Fibroblast of upper back skin (primary cell): ENCODE measurements around the gene TOR2A.
"Not testable (repeated sequence)": the region's sequence is repeated elsewhere in the genome, so short reads cannot be mapped to it uniquely, and the experiment has no call there.

Experiments
- DNase-seq: peaks from one replicate; pipeline ENCODE4 v3.0.0-alpha.2; 2013

TOR2A gene

GRCh38 chr9:127768698-127769097 lies 33.6 kb upstream of the TOR2A start:
- DNase-seq: no peak

GRCh38 chr9:127767909-127768331 lies 32.8 kb upstream of the TOR2A start:
- DNase-seq: peak; percentile 72

- DNase-seq: no peak
These were observed 32.3 kb upstream of the TOR2A start for GRCh38 chr9:127767410-127767809.

DNA sequence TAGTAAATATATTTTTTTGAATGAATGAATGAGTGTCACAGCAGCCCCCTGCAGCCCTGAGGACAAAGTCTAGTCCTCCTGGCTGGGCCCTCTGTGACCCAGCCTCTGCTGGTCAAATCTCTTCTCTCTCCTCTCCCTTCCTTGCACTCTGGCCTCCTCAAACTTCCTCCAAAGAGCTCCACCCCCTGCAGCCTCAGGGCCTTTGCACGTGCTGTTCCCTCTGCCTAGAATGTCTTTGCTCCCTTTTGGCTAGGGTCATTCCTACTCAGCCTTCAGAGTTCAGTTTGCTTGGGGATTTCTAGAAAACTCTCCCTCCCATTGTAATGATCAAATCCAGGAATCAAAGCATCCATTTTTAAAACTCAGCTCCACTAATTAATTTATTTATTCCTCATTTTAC lies 30.3 kb upstream of the TOR2A start:
- no peak for DNase-seq

GRCh38 chr9:127763918-127764384 lies 28.9 kb upstream of the TOR2A start:
- DNase-seq: no peak

DNA sequence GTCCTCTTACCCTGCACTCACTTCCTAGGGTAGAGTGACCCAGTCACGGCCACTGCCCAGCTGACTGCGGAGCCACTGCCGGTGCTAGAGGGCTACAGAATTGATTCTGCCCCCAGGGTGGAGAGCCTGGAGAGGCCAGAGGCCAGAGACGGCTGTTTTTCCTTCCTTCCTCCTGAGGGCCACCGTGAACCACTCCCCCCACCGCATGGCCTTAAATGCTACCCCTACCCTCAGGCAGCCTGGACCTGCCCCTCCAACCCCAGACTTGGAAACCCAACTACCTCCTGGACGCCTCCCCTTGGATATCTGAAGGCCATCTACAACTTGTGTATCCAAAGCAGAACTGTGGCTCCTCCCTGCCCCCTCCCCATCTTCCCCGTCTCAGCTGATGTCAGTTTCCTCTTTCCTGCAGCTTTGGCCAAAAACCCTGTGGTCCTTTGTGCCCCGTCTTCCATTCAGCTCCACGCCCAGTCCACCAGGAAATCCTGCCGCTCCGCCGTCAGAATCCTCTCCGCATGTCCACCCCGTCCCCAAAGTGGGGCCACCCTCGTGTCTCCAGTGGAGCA lies 27.1 kb upstream of the TOR2A start:
- DNase-seq: no peak

- no peak for DNase-seq
These were observed 26.4 kb upstream of the TOR2A start for GRCh38 chr9:127761491-127761956.

GRCh38 chr9:127761061-127761460 lies 26.0 kb upstream of the TOR2A start:
- DNase-seq: no peak

- no peak for DNase-seq
These were observed 23.7 kb upstream of the TOR2A start for GRCh38 chr9:127758843-127759242.

GRCh38 chr9:127756776-127757175 lies 21.7 kb upstream of the TOR2A start:
- DNase-seq: not testable (repeated sequence)

- no peak for DNase-seq
These were observed 21.1 kb upstream of the TOR2A start for GRCh38 chr9:127756233-127756632.

- no peak for DNase-seq
These were observed 20.3 kb upstream of the TOR2A start for GRCh38 chr9:127755061-127756060.

GRCh38 chr9:127754099-127755060 lies 19.3 kb upstream of the TOR2A start:
- DNase-seq: no peak

- no peak for DNase-seq
These were observed 18.5 kb upstream of the TOR2A start for GRCh38 chr9:127753622-127754021.

DNA sequence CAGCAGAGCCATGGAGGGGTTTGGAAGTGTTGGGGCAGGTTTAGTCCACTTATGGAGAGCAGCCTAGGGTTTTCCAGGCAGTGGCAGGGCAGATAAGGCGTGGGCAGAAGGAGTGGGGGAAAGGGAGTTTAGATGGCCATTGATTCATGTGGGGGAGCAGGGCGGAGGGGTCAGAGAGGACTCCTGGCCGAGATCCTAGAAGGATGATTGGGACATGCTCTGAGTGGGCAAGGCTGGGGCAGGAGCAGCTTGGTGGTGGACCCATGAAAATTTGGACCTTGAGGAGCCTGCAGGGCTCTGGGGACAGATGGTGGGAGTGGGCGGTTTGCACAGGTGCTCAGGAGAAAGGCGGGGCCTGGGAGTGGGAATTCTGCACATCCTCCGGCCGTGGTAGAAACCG lies 18.1 kb upstream of the TOR2A start:
- DNase-seq: no peak

DNA sequence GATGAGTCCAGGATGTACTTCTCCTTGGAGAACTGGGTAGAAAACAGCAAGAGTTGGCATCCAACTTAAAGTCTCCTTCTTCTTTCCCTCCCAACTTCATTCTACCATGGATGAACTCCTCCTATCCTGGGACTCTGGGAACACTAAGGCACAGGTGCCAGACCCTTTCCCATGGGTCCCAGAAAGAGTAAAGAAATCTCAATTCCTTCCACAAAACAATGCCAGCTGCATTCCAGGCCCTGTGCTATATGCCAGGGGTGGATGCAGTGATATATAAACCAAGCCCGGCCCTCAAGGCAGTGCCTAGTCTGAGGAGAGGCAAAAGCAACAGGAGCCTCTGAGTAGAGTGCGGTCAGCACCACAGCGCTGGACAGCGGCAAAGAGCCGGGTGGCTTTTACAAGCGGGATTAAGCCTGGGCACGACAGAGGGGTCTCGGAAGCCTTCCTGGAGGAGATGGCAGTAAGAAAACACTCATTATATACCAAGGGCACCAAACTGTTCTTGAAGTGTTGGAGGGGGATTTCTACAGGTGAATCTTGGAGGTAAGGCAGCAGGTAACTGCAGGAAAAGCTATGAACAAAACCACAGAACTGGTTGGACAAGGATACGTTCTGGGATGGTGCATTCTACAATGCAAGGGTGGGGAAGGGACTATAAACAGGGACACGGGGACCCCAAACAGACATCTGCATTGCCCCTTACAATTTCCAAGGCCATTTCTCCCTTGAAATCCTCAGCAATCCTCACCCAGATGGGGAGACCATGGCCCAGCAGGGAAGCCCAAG lies 16.4 kb upstream of the TOR2A start:
- DNase-seq: no peak

DNA sequence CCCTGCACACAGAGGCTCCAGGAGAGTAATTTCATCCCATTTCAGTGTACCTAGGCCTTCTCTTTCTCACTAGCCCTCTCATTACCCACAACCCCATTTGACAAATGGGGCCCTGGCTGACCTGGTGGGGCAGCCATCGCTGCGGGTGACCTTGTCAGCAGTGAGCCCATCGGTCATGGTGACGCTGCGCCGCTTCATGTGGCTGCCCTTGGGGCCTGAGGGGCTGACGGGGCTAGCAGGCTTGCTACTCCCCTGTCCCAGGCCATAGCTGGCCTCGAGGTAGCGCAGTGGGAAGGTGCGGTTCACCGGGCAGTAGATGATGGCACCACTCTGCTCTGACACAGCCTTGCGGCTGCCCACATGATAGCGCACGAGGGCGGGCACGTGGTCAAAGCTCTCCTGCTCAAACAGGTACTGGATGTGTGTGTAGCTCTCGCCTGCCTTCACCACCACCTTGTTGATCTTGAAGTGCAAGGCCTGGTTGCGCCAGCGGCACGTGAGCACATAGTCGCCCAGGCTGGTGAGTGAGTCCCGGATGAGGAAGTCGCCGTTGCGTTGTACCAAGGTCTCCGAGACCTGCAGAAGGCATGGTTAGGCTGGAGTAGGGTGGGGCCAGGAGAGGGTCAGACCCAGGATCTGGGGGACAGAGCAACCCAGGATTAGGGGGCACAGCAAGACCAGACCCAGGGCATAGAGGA lies 14.1 kb upstream of the TOR2A start:
- DNase-seq: no peak

DNA sequence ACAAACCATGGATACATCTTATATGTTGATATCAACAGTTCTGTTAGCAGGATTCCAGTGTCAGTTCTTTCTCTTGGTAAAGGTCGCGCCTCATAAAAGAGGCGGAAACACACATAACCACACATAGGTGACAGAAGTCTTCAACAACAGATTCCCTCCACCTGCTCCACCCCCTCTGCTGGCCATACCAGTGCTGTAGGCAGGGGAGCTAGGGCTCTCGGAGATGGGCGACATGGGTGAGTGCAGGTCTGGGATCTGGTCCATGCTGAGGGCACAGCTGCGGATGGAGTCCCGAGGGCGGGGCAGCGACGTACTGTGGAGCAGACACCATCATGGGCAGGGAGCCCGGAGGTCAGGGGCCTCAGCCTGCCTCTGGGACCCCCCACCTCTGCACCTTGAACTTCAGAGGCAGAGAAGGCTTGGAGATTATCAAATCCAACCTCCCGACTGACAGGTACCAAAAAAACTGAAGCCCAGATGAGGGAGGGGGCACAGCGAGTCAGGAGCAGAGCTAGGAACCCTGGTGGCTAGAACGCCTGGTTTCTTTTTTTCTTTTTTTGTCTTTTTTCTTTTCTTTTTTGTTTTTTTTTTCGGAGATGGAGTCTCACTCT lies 12.0 kb upstream of the TOR2A start:
- DNase-seq: no peak

GRCh38 chr9:127744398-127745110 lies 9.5 kb upstream of the TOR2A start:
- DNase-seq: no peak

DNA sequence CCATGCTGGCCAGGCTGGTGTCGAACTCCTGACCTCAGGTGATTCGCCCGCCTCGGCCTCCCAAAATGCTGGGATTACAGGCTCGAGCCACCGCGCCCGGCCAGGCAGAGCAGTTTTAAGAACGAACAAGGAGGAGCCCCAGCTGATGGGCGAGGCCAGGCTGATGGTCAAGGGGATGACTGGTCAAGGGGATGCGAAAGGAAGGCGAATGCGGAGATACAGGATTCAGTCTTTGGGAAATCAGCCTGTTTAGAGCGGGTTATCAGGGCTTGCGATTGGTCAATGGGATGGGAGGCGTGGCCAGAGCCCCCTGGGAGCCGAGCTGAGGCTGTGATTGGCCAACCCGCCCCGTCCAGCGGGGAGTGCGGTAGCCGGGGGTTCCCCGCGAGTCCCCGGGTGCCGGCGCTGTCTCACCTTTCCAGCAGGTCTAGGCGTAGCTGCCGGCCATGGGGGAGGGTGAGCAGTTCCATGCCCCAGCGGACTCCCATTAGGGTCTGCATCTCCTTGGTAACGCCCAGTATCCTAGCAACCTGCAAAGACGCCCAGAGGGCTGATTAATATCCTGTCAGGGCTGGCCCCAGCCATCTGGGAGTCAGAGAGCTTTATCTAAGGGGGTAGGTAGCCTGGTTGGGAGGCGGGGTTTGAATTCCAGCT lies 7.5 kb upstream of the TOR2A start:
- DNase-seq: peak; percentile 74
